Spinal cord (tissue), 10 donors: ENCODE measurements around the gene PHYH. TPM values are rescaled to one million over a fixed set of nuclear protein-coding genes. Genes with fewer than 3 reads are reported as not detected.
"Not testable (repeated sequence)": the region's sequence is repeated elsewhere in the genome, so short reads cannot be mapped to it uniquely, and the experiment has no call there.

Experiments used
- DNase-seq, 6 donors: peaks; one replicate each; pipeline versions ENCODE4 v3.0.0 to v3.0.0-alpha.2; 2013 to 2015; ENCODE audit warnings: low spot score in 6 of 6, low read depth in 4 of 6
- H3K27ac ChIP-seq: one replicate; pipeline ENCODE4 v1.5.1; 2013; ENCODE audit warnings: low read depth, low read length, control low read depth
- H3K27me3 ChIP-seq: one replicate; pipeline ENCODE4 v1.6.1; 2013; ENCODE audit warnings: low read length; ENCODE audit not compliant: control insufficient read depth, insufficient read depth
- H3K36me3 ChIP-seq: one replicate; pipeline ENCODE4 v1.6.1; 2013; ENCODE audit warnings: low read length; ENCODE audit not compliant: control insufficient read depth, insufficient read depth
- H3K4me1 ChIP-seq: one replicate; pipeline ENCODE4 v1.6.1; 2013; ENCODE audit warnings: low read length; ENCODE audit not compliant: control insufficient read depth, insufficient read depth
- H3K4me3 ChIP-seq: one replicate; pipeline ENCODE4 v1.5.1; 2013; ENCODE audit warnings: low read depth, low read length, control low read depth
- H3K9me3 ChIP-seq: one replicate; pipeline ENCODE4 v1.6.1; 2013; ENCODE audit warnings: low read length; ENCODE audit not compliant: control insufficient read depth, insufficient read depth
- WGBS: methylation state at CpG from one replicate; pipeline ENCODE4 v1.1.5; 2013; ENCODE audit warnings: missing lambda C conversion rate; ENCODE audit not compliant: insufficient coverage; 5-methylcytosine and 5-hydroxymethylcytosine counted together
- polyA plus RNA-seq, 2 donors: library from polyadenylated mRNA; unstranded; fragments of 120-200 nt; gene quantifications; one replicate each; pipeline ENCODE4 v1.2.1, GENCODE V29; 2013; ENCODE audit not compliant: insufficient read length in 2 of 2
- total RNA-seq, 2 donors: library from RNA; depleted of rRNA in 1 of 2; stranded (reverse); fragments of 120-200 nt in 1 of 2; fragments of >200 nt in 1 of 2; gene quantifications; one replicate each; pipeline versions ENCODE4 v1.2.3 to v1.2.4, GENCODE V29; 2013 to 2014
- donor health status: healthy.

The PHYH gene
- total and polyA plus RNA-seq, 4 donors, result 23.1 to 35.9 (median 31.3) TPM

DNA sequence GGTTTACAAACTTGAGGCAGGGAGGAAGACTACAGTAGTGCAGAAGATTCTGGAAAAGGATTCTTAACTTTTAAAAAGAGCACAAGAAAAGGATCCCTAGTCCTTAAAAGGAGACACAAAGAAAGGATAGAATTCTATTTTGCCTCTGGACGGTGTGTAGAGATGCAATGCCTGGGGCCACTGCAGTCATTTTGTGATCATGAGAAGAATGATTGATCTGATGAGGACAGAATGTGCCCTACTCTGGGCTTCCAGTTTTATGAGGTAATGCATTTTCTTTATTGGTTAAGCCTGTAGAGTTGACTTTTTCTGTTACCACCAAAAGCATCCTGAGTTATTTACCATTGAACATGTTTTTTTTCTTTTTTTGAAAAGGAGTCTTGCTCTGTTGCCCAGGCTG, 37.4 kb downstream of the PHYH start:
- H3K4me3 ChIP-seq, result no peak overlapping the region
- no peaks in the 10 kb centered on the region for H3K9me3 ChIP-seq
- no peaks in the 10 kb centered on the region for H3K4me1 ChIP-seq
- no peak for DNase-seq
- H3K27ac ChIP-seq, result no peak overlapping the region
- WGBS, result 88% methylated on average over 1 of the region's 1 CpG
- H3K36me3 ChIP-seq, result no peaks in the 10 kb centered on the region
- H3K27me3 ChIP-seq, result no peaks in the 10 kb centered on the region

DNA sequence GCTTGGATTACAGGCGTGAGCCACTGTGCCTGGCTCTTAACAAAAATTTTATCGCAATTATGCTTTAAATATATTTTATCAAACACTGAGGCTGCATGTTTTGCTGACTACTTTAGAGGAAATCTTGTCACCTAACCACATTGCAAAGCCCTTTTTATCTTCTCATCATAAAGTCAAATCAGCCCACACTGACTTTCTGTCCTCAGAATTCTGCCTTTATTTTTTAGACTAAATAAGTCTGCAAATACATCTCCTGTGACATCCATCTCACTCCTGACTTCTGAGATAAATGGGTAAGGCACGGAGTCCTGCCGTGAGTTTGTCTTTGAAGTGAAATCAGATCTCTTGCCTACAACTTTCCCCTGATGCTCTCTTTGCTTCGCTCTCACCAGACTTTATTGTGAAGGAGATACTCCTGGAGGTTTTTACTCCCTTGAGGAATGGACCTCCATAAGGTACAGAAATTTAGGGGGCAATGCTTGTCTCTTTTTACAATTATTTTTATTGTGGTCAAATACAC, 42.2 kb downstream of the PHYH start:
- no peak overlapping the region for H3K27ac ChIP-seq
- no peaks in the 10 kb centered on the region for H3K4me1 ChIP-seq
- no peaks in the 10 kb centered on the region for H3K9me3 ChIP-seq
- no CpG with 5 or more reads among the region's 5 CpGs for WGBS
- H3K4me3 ChIP-seq, result no peak overlapping the region
- DNase-seq, result no peak
- H3K27me3 ChIP-seq, result no peaks in the 10 kb centered on the region
- no peaks in the 10 kb centered on the region for H3K36me3 ChIP-seq

DNA sequence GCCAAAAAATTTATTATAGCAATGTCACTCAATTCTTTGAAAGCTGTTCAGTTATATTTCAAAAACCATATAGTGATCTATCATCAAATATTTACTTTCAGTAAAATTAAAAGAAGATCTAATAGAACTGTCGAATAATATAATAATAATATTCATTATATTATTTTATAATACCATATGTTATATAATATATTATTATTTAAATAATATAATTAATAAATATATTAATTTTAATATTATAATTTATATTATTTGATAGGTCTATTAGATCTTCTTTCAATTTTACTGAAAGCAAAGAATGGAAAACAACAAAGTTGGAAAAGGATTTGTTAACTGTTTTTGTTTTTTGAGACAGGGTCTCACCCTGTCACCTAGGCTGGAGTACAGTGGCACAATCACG, 43.2 kb downstream of the PHYH start:
- Histone ChIP-seq H3K4me1 (no peaks in the 10 kb centered on the region), H3K27me3 (no peaks in the 10 kb centered on the region), H3K4me3 (no peak overlapping the region), H3K9me3 (no peaks in the 10 kb centered on the region), H3K36me3 (no peaks in the 10 kb centered on the region), H3K27ac (no peak overlapping the region)
- DNase-seq, result no peak
- no CpG with 5 or more reads among the region's 2 CpGs for WGBS

DNA sequence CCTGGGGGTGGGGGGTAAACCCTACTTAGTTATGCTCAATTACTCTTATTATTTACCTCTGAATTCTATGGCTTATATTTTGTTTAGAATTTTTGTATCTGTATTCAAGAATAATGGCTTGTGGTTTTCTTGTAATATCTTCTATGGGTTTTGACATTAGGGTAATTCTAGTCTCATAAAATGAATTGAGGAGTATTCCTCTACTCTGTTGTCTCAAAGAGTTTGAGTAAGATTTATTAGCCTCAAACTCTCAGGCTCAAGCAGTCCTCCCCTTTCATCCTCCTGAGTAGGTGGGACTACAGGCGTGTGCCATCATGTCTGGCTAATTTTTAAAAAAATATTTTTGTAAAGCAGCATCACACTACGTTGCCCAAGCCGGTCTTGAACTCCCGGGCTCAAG, 46.1 kb downstream of the PHYH start:
- Histone ChIP-seq H3K4me3 (no peak overlapping the region), H3K9me3 (no peaks in the 10 kb centered on the region), H3K4me1 (no peaks in the 10 kb centered on the region), H3K36me3 (no peaks in the 10 kb centered on the region), H3K27me3 (no peaks in the 10 kb centered on the region), H3K27ac (no peak overlapping the region)
- no peak for DNase-seq
- WGBS, result 100% methylated on average over 3 of the region's 4 CpGs

DNA sequence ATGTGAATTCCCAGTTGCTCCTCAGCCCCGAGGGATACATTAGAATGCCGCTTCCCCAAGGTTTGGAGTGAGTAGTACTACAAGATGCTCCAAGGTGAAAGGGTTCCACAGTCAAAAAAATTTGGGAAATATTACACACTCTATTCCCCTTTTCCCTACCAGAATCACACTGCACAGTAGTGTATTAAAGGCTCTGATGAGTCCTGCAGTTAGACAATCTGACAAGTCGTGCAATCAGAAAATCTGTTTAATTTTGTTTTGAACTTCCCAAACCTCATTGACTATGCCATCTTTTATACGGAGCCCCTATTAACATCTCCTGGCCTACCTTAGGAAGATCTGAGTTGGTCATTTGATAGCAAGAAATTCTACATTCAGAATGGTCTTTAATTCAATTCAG, 52.1 kb downstream of the PHYH start:
- Histone ChIP-seq H3K4me1 (no peaks in the 10 kb centered on the region), H3K36me3 (no peaks in the 10 kb centered on the region), H3K4me3 (no peak overlapping the region), H3K9me3 (no peaks in the 10 kb centered on the region), H3K27ac (no peak overlapping the region), H3K27me3 (no peaks in the 10 kb centered on the region)
- no CpG with 5 or more reads among the region's 4 CpGs for WGBS
- no peak for DNase-seq

DNA sequence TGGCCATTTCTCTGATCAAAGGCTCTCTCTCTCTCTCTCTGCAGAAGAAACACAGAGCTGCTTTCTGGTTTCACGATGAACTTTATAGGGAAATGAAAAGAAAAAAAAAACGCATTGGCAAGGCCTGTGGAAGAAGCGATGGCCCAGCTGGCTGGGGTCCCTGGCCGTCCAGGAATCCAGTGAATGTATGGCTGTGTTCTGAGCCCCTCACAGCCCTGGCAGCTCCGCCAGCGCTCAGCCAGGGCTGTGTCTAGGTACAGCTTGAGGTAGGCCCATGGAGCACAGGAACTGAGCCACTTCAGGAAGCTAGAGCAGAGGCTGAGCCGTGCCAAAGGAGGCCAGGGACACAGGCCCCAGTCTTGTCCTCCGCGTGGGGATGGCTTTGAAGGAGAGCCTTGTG, 52.6 kb downstream of the PHYH start:
- no peaks in the 10 kb centered on the region for H3K27me3 ChIP-seq
- 61% methylated on average over 7 of the region's 9 CpGs for WGBS
- no peak overlapping the region for H3K27ac ChIP-seq
- no peaks in the 10 kb centered on the region for H3K4me1 ChIP-seq
- DNase-seq, result peak in 1 of 6 donors; percentile 18
- H3K9me3 ChIP-seq, result no peaks in the 10 kb centered on the region
- no peak overlapping the region for H3K4me3 ChIP-seq
- no peaks in the 10 kb centered on the region for H3K36me3 ChIP-seq

GRCh38 chr10:13242260-13242659, 57.6 kb downstream of the PHYH start:
- not testable (repeated sequence) for H3K4me1 ChIP-seq, DNase-seq, H3K4me3 ChIP-seq, H3K27ac ChIP-seq, H3K9me3 ChIP-seq, H3K36me3 ChIP-seq, H3K27me3 ChIP-seq
- no CpG with 5 or more reads among the region's 5 CpGs for WGBS

GRCh38 chr10:13241613-13242012, 58.3 kb downstream of the PHYH start:
- no peaks in the 10 kb centered on the region for H3K4me1 ChIP-seq
- H3K4me3 ChIP-seq, result no peak overlapping the region
- H3K27ac ChIP-seq, result no peak overlapping the region
- no peaks in the 10 kb centered on the region for H3K9me3 ChIP-seq
- no peaks in the 10 kb centered on the region for H3K36me3 ChIP-seq
- H3K27me3 ChIP-seq, result no peaks in the 10 kb centered on the region
- no peak for DNase-seq
- 90% methylated on average over 2 of the region's 3 CpGs for WGBS

DNA sequence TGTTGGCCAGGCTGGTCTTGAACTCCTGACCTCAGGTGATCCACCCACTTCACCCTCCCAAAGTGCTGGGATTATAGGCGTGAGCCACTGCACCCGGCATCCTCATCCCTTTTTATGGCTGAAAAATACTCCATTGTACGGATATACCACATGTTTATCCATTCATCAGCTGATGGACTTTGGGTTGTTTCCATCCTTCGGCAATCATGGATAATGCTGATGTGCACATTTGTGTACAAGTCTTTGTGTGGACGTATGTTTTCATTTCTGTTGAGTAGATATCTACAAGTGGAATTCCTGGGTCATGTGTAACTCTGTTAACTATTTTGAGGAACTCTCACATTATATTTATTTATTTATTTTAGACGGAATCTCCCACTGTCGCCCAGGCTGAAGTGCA, 59.9 kb downstream of the PHYH start:
- Histone ChIP-seq H3K36me3 (no peaks in the 10 kb centered on the region), H3K4me3 (no peak overlapping the region), H3K9me3 (no peaks in the 10 kb centered on the region), H3K27me3 (no peaks in the 10 kb centered on the region), H3K4me1 (no peaks in the 10 kb centered on the region), H3K27ac (no peak overlapping the region)
- WGBS, result 100% methylated on average over 2 of the region's 7 CpGs
- no peak for DNase-seq

DNA sequence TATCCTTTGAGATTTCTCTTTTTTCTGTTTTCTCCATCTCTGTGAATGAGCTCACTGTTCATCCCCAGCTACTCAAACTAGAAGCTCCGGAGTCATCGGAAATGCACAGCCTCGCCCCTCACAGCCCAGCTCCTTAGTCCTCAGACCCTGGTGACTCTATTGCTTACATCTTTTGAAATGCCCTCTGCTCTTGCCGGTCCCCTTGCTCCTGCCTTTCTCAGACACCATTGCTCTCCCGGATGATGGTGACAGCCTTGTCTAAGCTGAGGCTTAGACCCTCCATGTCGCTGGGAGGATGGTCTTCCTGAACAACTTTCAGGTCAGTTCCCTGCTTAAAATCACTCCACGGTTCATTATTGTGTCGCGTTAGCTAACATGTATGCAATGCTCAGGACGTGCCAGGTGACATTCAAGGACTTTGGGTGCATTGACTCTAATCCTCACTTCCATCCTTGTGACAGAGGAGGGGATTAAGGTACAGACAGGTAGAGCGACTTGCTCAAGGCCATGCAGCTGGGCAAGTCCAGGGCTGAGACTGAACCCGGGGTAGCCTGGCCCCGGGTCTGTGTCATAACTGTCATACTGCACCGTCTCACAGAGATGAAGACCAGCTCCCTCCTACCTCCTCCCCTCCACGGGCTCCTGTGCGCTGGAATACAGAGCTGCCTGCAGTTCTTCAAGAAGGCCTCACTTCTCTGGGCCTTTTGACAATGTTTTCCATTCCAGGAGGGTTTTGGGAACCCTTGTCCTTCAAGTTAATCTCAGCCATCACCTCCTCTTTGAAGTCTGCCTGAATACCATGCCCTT, 61.4 kb downstream of the PHYH start:
- no peak overlapping the region for H3K4me3 ChIP-seq
- no peaks in the 10 kb centered on the region for H3K27me3 ChIP-seq
- WGBS, result 81% methylated on average over 13 of the region's 16 CpGs
- no peaks in the 10 kb centered on the region for H3K9me3 ChIP-seq
- H3K4me1 ChIP-seq, result peaks cover 8% of the 10 kb centered on the region
- no peak overlapping the region for H3K27ac ChIP-seq
- no peaks in the 10 kb centered on the region for H3K36me3 ChIP-seq
- DNase-seq, result no peak
